Activated CD8-positive, alpha-beta T cell treated with anti-CD3 and anti-CD28 coated beads for 36 hours (primary cell): ENCODE measurements around the gene GANAB. TPM values are rescaled to one million over a fixed set of nuclear protein-coding genes. Genes with fewer than 3 reads are reported as not detected.

Experiments used
- ATAC-seq: fragments of 200-7000 bp; cut with Tn5 transposase; one replicate; pipeline ENCODE4 v1.10.0; 2021; ENCODE audit warnings: mild to moderate bottlenecking, moderate library complexity
- CTCF ChIA-PET: fragments of 350-600 bp; sonication (Branson Sonifier 250); formaldehyde crosslinking; loops from one replicate; lab custom pipeline; 2021; ENCODE audit warnings: antibody characterized with exemption; lab: Charles Lee
- POLR2A ChIA-PET: fragments of 350-600 bp; sonication (Branson Sonifier 250); formaldehyde crosslinking; loops from one replicate; lab custom pipeline; 2021; ENCODE audit warnings: antibody characterized with exemption; lab: Charles Lee
- DNase-seq: peaks from one replicate; pipeline ENCODE4 v3.0.0-alpha.2; 2020
- H3K27ac Mint-ChIP-seq: one replicate; pipeline ENCODE4 v1.8.0; 2021; ENCODE audit warnings: mild to moderate bottlenecking, mixed read lengths
- H3K27me3 Mint-ChIP-seq: one replicate; pipeline ENCODE4 v1.8.0; 2021; ENCODE audit warnings: mixed read lengths
- H3K36me3 Mint-ChIP-seq: one replicate; pipeline ENCODE4 v1.8.0; 2021; ENCODE audit warnings: low read depth, mixed read lengths
- H3K4me1 Mint-ChIP-seq: one replicate; pipeline ENCODE4 v1.8.0; 2021; ENCODE audit warnings: low read depth, mixed read lengths
- H3K4me3 Mint-ChIP-seq: one replicate; pipeline ENCODE4 v1.8.0; 2021; ENCODE audit warnings: mild to moderate bottlenecking, moderate library complexity, mixed read lengths
- H3K9me3 Mint-ChIP-seq: one replicate; pipeline ENCODE4 v1.8.0; 2021; ENCODE audit warnings: mixed read lengths
- intact Hi-C: fragments of 100-400 bp; cut with micrococcal nuclease; formaldehyde crosslinking; loops from one replicate; pipeline ENCODE4 v1.10.0; 2022
- total RNA-seq, 2 experiments: library from RNA; stranded (reverse); gene quantifications; one replicate each; pipeline ENCODE4 v1.2.3, GENCODE V29; 2021
- TF ChIP-seq, protein P1 (sequence below): fragments of 200-600 bp; IDR thresholded peaks from one replicate; pipeline ENCODE4 v1.8.0; 2022; ENCODE audit warnings: antibody characterized with exemption, mild to moderate bottlenecking

GANAB gene
- total RNA-seq, 2 experiments from 2014 or later: 205 to 217 TPM

DNA sequence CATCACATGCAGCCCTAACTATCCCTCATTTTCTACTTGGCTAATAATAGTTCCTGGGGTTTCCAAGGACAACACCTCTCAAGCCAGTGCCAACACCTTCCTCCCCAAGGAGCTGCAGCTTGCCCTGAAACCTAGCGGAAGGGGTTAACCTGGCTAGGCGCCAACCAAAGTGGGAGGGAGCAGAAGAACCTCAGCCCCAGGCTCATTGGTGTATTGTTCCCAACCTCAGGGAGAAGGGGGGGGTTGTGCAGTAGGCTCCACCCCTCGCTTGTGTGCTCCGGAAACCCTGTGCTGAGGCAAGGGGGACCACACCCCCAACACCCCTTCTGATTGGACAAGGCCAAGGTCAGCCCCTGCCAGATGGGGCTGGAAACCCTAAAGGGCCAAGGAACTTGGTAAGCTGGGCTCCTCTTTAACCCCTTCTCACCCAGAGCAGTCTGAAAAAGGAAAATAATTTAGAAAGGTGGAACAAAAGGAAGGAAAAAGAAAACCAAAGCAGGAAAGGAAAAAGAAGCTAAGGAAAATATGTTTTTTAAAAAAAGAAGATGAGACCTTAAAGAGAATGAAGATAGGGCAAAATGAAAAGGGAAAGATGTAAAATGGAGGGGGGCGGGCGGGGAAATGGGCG is 47.2 kb downstream of the GANAB start:
- intact Hi-C loops: loop anchor here (10.0 kb wide), 1 partner anchor 246 kb away; no protein-coding TSS in a partner anchor
- Mint-ChIP-seq H3K4me1 (peaks cover 49% of the 10 kb centered on the region), H3K36me3 (peaks cover 80% of the 10 kb centered on the region), H3K27ac (peak overlapping the region; percentile 95), H3K4me3 (peak overlapping the region; percentile 86), H3K9me3 (no peaks in the 10 kb centered on the region), H3K27me3 (no peaks in the 10 kb centered on the region)
- CTCF ChIA-PET: interaction anchor here (0.7 to 1.5 kb wide), 4 partner anchors 13 to 204 kb away, joined by 3 to 6 read pairs (median 3); partner anchors contain the start of gene EML3
- ATAC-seq: peak; percentile 76
- peak; percentile 99 for DNase-seq
- TF ChIP-seq, protein P1, sequence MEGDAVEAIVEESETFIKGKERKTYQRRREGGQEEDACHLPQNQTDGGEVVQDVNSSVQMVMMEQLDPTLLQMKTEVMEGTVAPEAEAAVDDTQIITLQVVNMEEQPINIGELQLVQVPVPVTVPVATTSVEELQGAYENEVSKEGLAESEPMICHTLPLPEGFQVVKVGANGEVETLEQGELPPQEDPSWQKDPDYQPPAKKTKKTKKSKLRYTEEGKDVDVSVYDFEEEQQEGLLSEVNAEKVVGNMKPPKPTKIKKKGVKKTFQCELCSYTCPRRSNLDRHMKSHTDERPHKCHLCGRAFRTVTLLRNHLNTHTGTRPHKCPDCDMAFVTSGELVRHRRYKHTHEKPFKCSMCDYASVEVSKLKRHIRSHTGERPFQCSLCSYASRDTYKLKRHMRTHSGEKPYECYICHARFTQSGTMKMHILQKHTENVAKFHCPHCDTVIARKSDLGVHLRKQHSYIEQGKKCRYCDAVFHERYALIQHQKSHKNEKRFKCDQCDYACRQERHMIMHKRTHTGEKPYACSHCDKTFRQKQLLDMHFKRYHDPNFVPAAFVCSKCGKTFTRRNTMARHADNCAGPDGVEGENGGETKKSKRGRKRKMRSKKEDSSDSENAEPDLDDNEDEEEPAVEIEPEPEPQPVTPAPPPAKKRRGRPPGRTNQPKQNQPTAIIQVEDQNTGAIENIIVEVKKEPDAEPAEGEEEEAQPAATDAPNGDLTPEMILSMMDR: no peak
- POLR2A ChIA-PET: interaction anchor here (0.6 to 3.9 kb wide), 22 partner anchors 7 to 256 kb away, joined by 3 to 59 read pairs (median 6); partner anchors contain the start of genes B3GAT3, C11orf98, CSKMT and EEF1G

DNA sequence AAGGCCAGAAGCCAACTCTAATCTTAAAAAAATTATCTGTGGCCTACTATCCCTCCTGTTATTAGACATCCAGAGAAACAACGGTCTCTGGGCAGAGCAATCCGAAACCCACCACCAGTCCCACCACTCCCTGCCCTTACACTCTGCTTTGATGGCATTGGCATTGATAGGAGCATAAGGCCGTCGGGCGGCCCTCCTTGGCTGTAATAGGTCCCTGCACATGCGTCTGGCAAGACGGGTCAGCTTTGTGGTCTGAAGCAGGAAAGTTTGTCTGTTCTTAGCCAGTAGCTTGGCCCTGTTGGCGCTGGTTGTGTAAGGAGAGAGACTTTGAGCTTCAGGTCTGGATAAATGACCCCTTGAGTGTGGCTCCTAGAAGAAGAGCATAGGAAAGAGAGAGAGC is 51.3 kb downstream of the GANAB start:
- no peaks in the 10 kb centered on the region for H3K9me3 Mint-ChIP-seq
- no peaks in the 10 kb centered on the region for H3K27me3 Mint-ChIP-seq
- ChIA-PET CTCF (interaction anchor here (1.3 to 1.7 kb wide), 3 partner anchors 8 to 200 kb away, joined by 3 to 4 read pairs (median 3); no protein-coding TSS in a partner anchor), POLR2A (interaction anchor here (0.7 to 7.9 kb wide), 8 partner anchors 9 to 70 kb away, joined by 3 to 87 read pairs (median 9); partner anchors contain the start of genes C11orf98, CSKMT, EEF1G and EML3)
- no peak overlapping the region for H3K4me3 Mint-ChIP-seq
- peaks cover 73% of the 10 kb centered on the region for H3K36me3 Mint-ChIP-seq
- DNase-seq (no peak), ATAC-seq (no peak)
- TF ChIP-seq, protein P1: no peak
- H3K27ac Mint-ChIP-seq: peak overlapping the region; percentile 2
- H3K4me1 Mint-ChIP-seq: peaks cover 61% of the 10 kb centered on the region
- intact Hi-C loops: loop anchor here (10.0 kb wide), 1 partner anchor 250 kb away; no protein-coding TSS in a partner anchor

DNA sequence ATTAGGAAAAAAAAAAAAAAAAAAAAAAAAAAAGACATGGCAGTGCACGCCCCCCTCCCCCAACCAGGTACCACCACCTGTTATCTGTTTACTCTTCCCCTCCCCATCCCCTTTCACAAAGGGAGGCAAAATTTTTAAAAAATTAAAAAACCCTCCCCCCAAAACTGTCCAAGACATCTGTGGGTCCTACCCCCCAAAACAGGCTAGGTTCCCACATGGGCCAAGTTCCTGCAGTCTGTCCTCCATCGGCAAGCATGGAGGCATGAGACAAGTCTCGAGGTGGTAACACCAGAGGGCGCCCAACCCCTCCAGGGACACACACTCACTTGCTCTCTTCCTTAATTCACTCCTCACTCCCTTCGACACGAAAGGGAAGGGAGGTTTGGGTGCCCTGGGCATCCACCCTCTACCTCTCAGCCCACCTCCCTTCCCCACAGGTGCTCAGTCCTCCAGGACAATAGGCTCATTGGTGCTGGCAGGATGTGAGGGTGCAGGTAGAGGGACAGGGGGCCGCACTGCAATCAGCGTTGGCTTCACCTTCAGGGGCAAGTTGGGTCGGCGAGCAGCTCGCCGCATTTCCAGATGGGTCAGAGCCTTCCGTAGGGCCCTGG is 52.9 kb downstream of the GANAB start:
- Mint-ChIP-seq H3K4me3 (peak overlapping the region; percentile 59), H3K9me3 (no peaks in the 10 kb centered on the region), H3K27me3 (no peaks in the 10 kb centered on the region), H3K27ac (peak overlapping the region; percentile 90), H3K36me3 (peaks cover 59% of the 10 kb centered on the region), H3K4me1 (peaks cover 56% of the 10 kb centered on the region)
- intact Hi-C loops: loop anchor here (5.0 to 10.0 kb wide), 2 partner anchors 74 to 251 kb away; partner anchors contain the start of genes C11orf98 and CSKMT
- TF ChIP-seq, protein P1: peak; percentile 71
- ATAC-seq: peak; percentile 20
- DNase-seq: peak; percentile 91
- CTCF ChIA-PET: interaction anchor here (0.9 to 3.8 kb wide), 16 partner anchors 10 to 272 kb away, joined by 3 to 24 read pairs (median 5); partner anchors contain the start of genes B3GAT3, C11orf98, CSKMT and EML3
- POLR2A ChIA-PET: interaction anchor here (0.6 to 7.9 kb wide), 22 partner anchors 10 to 1577 kb away, joined by 3 to 87 read pairs (median 15); partner anchors contain the start of genes B3GAT3, BSCL2, C11orf98 and CSKMT

DNA sequence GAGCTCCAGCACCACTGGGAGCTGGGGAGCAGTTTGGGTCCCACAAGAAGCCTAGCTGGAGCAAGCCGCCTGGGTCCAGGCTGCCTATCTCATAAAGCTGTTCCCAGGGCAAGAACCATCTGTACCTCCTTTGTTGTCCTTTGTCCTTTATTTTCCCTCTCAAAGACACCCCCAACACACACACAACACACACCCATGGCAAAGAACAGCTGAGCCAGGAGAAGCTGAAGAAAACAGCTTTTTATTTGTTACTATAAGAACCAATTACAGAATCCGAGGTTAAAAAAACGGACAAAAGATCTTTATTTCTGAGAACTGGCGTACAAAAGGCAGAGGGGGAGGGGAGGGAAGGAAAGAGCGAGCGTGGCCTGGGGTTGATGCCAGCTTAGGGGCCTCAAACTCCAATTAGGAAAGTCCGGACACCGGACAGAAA is 53.4 kb downstream of the GANAB start:
- peak overlapping the region; percentile 98 for H3K27ac Mint-ChIP-seq
- POLR2A ChIA-PET: interaction anchor here (0.6 to 7.9 kb wide), 23 partner anchors 7 to 1577 kb away, joined by 3 to 87 read pairs (median 17); partner anchors contain the start of genes B3GAT3, BSCL2, C11orf98 and CSKMT
- H3K36me3 Mint-ChIP-seq: peaks cover 57% of the 10 kb centered on the region

More for the DNA sequence above, 53.4 kb downstream of the GANAB start:
- no peak for ATAC-seq
- no peaks in the 10 kb centered on the region for H3K27me3 Mint-ChIP-seq
- H3K4me3 Mint-ChIP-seq: no peak overlapping the region
- H3K9me3 Mint-ChIP-seq: no peaks in the 10 kb centered on the region
- TF ChIP-seq, protein P1: no peak
- H3K4me1 Mint-ChIP-seq: peaks cover 53% of the 10 kb centered on the region
- intact Hi-C loops: loop anchor here (5.0 to 10.0 kb wide), 2 partner anchors 74 to 252 kb away; partner anchors contain the start of genes C11orf98 and CSKMT
- CTCF ChIA-PET: interaction anchor here (0.9 to 3.8 kb wide), 20 partner anchors 8 to 272 kb away, joined by 3 to 24 read pairs (median 8); partner anchors contain the start of genes B3GAT3, C11orf98, CSKMT and EML3
- no peak for DNase-seq
